ENCODE data around the gene RSPRY1. TPM values are rescaled to one million over a fixed set of nuclear protein-coding genes. Genes with fewer than 3 reads are reported as not detected.
A peak's percentile ranks its signal among the peaks of the same experiment; 100 is the strongest.

RSPRY1 gene
- total RNA-seq, 4 donors from 2014 or later = 20.4 to 28.5 (median 24.6) TPM

DNA sequence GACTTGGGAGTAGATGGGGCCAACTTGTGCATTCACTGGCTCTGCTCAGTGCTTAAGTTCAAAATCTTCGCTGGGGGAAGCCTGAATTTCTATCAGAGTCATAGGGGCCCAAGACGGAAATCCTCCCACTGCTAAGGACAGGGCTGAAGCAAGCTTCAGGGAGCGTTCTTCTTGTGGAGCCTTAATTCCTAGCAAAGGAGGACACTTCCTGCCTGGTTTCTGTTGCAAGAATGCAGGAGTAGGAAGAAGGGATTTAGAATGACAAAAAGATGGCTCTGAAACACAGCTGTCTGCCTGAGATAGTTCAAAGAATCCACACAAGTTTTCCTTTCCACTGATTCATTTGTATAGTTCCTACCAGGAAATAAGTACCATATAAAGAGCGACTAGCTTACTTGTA is 26.7 kb upstream of the RSPRY1 start:
- Histone ChIP-seq H3K4me3 (no peak overlapping the region), H3K27me3 (no peaks in the 10 kb centered on the region), H3K9me3 (no peaks in the 10 kb centered on the region), H3K4me1 (peaks cover 0 to 3% (median 0%) of the 10 kb centered on the region in 4 donors), H3K36me3 (peaks cover 0 to 84% (median 7%) of the 10 kb centered on the region in 3 donors), H3K27ac (no peak overlapping the region)
- 80 to 84% methylated on average over 4 of the region's 4 CpGs for WGBS, 2 donors
- DNase-seq (ENCODE audit: low spot score in 2 of 2) = no peak
- TF ChIP-seq EP300 (IDR thresholded peaks at IDR 0.05) (no peak), POLR2A (IDR thresholded peaks at IDR 0.05) (no peak)

DNA sequence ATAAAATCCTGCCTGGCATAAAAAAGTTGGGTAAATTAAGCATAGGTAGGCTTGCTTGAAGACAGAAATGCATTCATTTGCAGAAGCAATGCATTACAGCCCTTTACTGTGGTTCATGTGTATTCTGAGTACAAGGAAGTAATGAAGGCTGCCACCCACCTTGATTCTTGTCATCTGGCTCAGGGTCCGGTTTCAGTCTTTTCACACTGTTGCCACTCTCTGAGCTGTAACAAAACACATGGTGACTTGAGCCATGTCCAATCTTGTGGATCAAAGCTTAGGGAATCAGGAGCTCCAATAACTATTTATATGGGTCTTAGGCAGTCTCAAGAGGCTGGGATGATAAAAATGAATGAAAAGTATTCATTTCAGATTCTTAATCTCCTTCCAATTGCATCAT is 22.3 kb upstream of the RSPRY1 start:
- Histone ChIP-seq H3K27ac (no peak overlapping the region), H3K9me3 (no peaks in the 10 kb centered on the region), H3K4me1 (peaks cover 0 to 36% (median 5%) of the 10 kb centered on the region in 4 donors), H3K4me3 (no peak overlapping the region), H3K27me3 (no peaks in the 10 kb centered on the region), H3K36me3 (peaks cover 0 to 62% (median 0%) of the 10 kb centered on the region in 3 donors)
- TF ChIP-seq POLR2A (IDR thresholded peaks at IDR 0.05) (no peak), EP300 (IDR thresholded peaks at IDR 0.05) (no peak)
- TF ChIP-seq, protein P1, sequence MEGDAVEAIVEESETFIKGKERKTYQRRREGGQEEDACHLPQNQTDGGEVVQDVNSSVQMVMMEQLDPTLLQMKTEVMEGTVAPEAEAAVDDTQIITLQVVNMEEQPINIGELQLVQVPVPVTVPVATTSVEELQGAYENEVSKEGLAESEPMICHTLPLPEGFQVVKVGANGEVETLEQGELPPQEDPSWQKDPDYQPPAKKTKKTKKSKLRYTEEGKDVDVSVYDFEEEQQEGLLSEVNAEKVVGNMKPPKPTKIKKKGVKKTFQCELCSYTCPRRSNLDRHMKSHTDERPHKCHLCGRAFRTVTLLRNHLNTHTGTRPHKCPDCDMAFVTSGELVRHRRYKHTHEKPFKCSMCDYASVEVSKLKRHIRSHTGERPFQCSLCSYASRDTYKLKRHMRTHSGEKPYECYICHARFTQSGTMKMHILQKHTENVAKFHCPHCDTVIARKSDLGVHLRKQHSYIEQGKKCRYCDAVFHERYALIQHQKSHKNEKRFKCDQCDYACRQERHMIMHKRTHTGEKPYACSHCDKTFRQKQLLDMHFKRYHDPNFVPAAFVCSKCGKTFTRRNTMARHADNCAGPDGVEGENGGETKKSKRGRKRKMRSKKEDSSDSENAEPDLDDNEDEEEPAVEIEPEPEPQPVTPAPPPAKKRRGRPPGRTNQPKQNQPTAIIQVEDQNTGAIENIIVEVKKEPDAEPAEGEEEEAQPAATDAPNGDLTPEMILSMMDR (IDR thresholded peaks at IDR 0.05) = no peak
- no peak for DNase-seq (ENCODE audit: low spot score in 2 of 2)
- 48 to 62% methylated on average over 1 of the region's 1 CpG for WGBS, 2 donors

DNA sequence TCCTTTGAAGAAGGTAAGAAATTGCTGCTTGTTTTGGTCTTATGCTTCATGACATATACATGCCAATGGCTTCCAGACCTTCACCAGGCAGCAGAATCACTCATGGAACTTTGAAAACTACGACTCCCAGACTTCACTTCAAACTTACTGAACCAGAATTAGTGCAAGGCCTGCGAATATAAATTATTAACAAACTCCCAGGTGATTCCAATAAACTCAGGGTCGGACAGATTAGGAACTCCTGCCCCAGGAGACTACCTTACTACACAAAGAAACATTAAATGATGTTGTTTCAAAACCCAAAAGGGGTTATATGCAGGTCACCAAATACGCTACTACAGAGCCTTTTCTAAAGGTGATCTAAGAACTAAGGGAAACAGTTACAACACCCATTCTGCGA is 20.6 kb upstream of the RSPRY1 start:
- peaks cover 0 to 62% (median 0%) of the 10 kb centered on the region in 3 donors for H3K36me3 ChIP-seq
- no peaks in the 10 kb centered on the region for H3K9me3 ChIP-seq
- no peak overlapping the region for H3K4me3 ChIP-seq
- no peaks in the 10 kb centered on the region for H3K27me3 ChIP-seq
- no peak for TF ChIP-seq POLR2A (IDR thresholded peaks at IDR 0.05)
- TF ChIP-seq EP300 (IDR thresholded peaks at IDR 0.05) = no peak
- TF ChIP-seq, protein P1 (IDR thresholded peaks at IDR 0.05) = no peak
- no peak for DNase-seq (ENCODE audit: low spot score in 2 of 2)
- WGBS, 2 donors = 73 to 79% methylated on average over 5 of the region's 5 CpGs
- H3K27ac ChIP-seq = no peak overlapping the region
- H3K4me1 ChIP-seq = peaks cover 0 to 36% (median 5%) of the 10 kb centered on the region in 4 donors

DNA sequence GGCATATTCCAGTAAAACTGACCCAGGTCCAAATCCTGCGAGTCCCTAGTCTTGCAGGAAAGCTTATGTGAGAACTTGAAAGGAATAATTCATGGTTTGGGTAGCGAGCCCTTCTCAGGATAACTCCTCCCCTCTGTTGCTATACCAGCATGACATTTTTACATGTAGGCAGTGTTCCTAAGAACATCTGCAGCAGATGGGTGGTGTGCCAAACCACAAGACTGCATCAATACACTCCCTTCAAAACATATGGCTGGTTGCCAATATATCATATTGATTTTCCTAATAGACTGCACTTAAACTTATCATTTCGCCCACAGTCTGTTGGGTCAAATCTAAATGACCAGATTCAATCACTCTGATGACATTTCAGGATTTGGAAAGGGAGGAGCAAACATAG is 20.2 kb upstream of the RSPRY1 start:
- Histone ChIP-seq H3K27ac (no peak overlapping the region), H3K27me3 (no peaks in the 10 kb centered on the region), H3K36me3 (peaks cover 0 to 67% (median 4%) of the 10 kb centered on the region in 3 donors), H3K4me3 (no peak overlapping the region), H3K4me1 (peaks cover 0 to 33% (median 5%) of the 10 kb centered on the region in 4 donors), H3K9me3 (no peaks in the 10 kb centered on the region)
- no peak for DNase-seq (ENCODE audit: low spot score in 2 of 2)
- TF ChIP-seq, protein P1 (IDR thresholded peaks at IDR 0.05) = no peak
- TF ChIP-seq POLR2A (IDR thresholded peaks at IDR 0.05) = no peak
- no peak for TF ChIP-seq EP300 (IDR thresholded peaks at IDR 0.05)
- WGBS, 2 donors = 59% methylated on average over 3 of the region's 3 CpGs

DNA sequence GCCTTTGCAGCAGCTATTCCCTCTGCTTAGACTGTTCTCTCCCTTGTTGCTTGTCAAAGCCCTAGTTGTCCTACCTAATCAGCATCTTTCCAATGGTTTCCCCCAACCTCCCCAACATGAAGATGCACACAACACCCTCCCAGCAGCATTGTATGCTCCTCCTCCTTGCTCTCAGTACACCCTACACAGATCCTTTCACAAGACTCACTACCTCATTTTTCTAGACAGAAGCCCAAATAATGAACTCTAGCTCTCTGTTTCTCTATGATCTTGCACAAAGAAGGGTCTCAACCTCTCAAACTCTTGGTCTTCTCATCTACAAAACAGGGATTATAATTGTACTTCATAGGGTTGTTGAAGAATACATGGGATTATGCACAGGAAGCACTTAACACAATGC is 19.7 kb upstream of the RSPRY1 start:
- Histone ChIP-seq H3K4me3 (no peak overlapping the region), H3K27ac (peak overlapping the region in 2 of 4 donors; percentile 69 to 75), H3K4me1 (peaks cover 0 to 33% (median 5%) of the 10 kb centered on the region in 4 donors), H3K36me3 (peaks cover 0 to 69% (median 9%) of the 10 kb centered on the region in 3 donors), H3K9me3 (no peaks in the 10 kb centered on the region), H3K27me3 (no peaks in the 10 kb centered on the region)
- TF ChIP-seq EP300 (IDR thresholded peaks at IDR 0.05) (no peak), POLR2A (IDR thresholded peaks at IDR 0.05) (no peak)
- TF ChIP-seq, protein P1 (IDR thresholded peaks at IDR 0.05) = no peak
- DNase-seq (ENCODE audit: low spot score in 2 of 2) = no peak

DNA sequence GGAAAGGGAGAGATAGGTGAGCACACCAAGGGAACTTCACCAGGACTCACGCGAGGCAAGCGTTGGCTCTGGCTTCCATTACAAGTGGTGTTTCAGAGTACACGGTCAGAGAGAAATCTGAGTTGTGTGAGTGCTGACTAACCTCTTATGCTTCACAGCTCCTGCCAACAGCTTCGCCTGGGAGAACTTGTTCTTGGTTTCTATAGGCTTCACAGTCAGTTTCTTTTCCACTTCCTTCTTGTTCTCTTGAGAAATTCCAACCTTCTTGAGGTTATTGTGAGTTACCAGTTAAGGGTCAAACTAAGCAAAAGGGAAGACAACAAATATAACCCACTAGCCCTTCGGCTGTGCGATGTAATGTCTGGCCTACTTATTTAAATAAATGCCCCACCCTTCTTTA is 19.2 kb upstream of the RSPRY1 start:
- Histone ChIP-seq H3K9me3 (no peaks in the 10 kb centered on the region), H3K27me3 (no peaks in the 10 kb centered on the region), H3K27ac (peak overlapping the region in 2 of 4 donors; percentile 69 to 75), H3K36me3 (peaks cover 0 to 69% (median 14%) of the 10 kb centered on the region in 3 donors), H3K4me1 (peaks cover 0 to 33% (median 5%) of the 10 kb centered on the region in 4 donors), H3K4me3 (no peak overlapping the region)
- 58 to 60% methylated on average over 7 of the region's 7 CpGs for WGBS, 2 donors
- TF ChIP-seq POLR2A (IDR thresholded peaks at IDR 0.05) = no peak
- TF ChIP-seq, protein P1 (IDR thresholded peaks at IDR 0.05) = no peak
- TF ChIP-seq EP300 (IDR thresholded peaks at IDR 0.05) = no peak
- DNase-seq (ENCODE audit: low spot score in 2 of 2) = no peak

All from tibial nerve (tissue), 4 donors.